Measurements from ENCODE around the gene TSEN15.

Gene TSEN15

GRCh38 chr1:184101141-184101540, 49.6 kb downstream of the TSEN15 start:
- DNase-seq (ENCODE audit: low read depth in 2 of 2), result no peak

GRCh38 chr1:184101571-184101970, 50.0 kb downstream of the TSEN15 start:
- no peak for DNase-seq (ENCODE audit: low read depth in 2 of 2)

- DNase-seq (ENCODE audit: low read depth in 2 of 2), result no peak
These were observed 59.0 kb downstream of the TSEN15 start for GRCh38 chr1:184110272-184111204.

- DNase-seq (ENCODE audit: low read depth in 2 of 2), result no peak
These were observed 60.8 kb downstream of the TSEN15 start for GRCh38 chr1:184112176-184112948.

GRCh38 chr1:184113251-184113650, 61.7 kb downstream of the TSEN15 start:
- DNase-seq (ENCODE audit: low read depth in 2 of 2), result no peak

- no peak for DNase-seq (ENCODE audit: low read depth in 2 of 2)
These were observed 63.4 kb downstream of the TSEN15 start for GRCh38 chr1:184114818-184115398.

GRCh38 chr1:184116287-184116686, 64.8 kb downstream of the TSEN15 start:
- no peak for DNase-seq (ENCODE audit: low read depth in 2 of 2)

GRCh38 chr1:184118046-184118445, 66.5 kb downstream of the TSEN15 start:
- no peak for DNase-seq (ENCODE audit: low read depth in 2 of 2)
